Stimulated activated CD8-positive, alpha-beta memory T cell treated with anti-CD3 and anti-CD28 coated beads, Interleukin-15, amount 100 ng/mL, for 1 hour (primary cell): ENCODE results near the gene ZBTB7C.

Experiments used
- DNase-seq: peaks from one replicate; pipeline ENCODE4 v3.0.0-alpha.2; 2020; ENCODE audit warnings: low read depth

Gene ZBTB7C

GRCh38 chr18:48019557-48020325 lies 389.4 kb downstream of the ZBTB7C start:
- no peak for DNase-seq

- no peak for DNase-seq
These were observed 390.3 kb downstream of the ZBTB7C start for GRCh38 chr18:48018851-48019250.

- DNase-seq: no peak
These were observed 391.5 kb downstream of the ZBTB7C start for GRCh38 chr18:48017635-48018034.

- no peak for DNase-seq
These were observed 396.0 kb downstream of the ZBTB7C start for GRCh38 chr18:48013162-48013561.

- no peak for DNase-seq
These were observed 397.2 kb downstream of the ZBTB7C start for GRCh38 chr18:48011926-48012465.

- DNase-seq: no peak
These were observed 398.9 kb downstream of the ZBTB7C start for GRCh38 chr18:48010264-48010663.

- DNase-seq: no peak
These were observed 400.0 kb downstream of the ZBTB7C start for GRCh38 chr18:48009116-48009745.

GRCh38 chr18:48007955-48008701 lies 401.1 kb downstream of the ZBTB7C start:
- peak; percentile 11 for DNase-seq

- DNase-seq: no peak
These were observed 401.8 kb downstream of the ZBTB7C start for GRCh38 chr18:48007381-48007780.

- DNase-seq: no peak
These were observed 402.6 kb downstream of the ZBTB7C start for GRCh38 chr18:48006415-48007175.

- DNase-seq: no peak
These were observed 404.6 kb downstream of the ZBTB7C start for GRCh38 chr18:48004577-48004976.

GRCh38 chr18:48003426-48004349 lies 405.5 kb downstream of the ZBTB7C start:
- DNase-seq: no peak

- no peak for DNase-seq
These were observed 406.2 kb downstream of the ZBTB7C start for GRCh38 chr18:48002933-48003365.

GRCh38 chr18:48000701-48001100 lies 408.5 kb downstream of the ZBTB7C start:
- DNase-seq: no peak

GRCh38 chr18:47999801-48000248 lies 409.4 kb downstream of the ZBTB7C start:
- DNase-seq: no peak

- no peak for DNase-seq
These were observed 411.8 kb downstream of the ZBTB7C start for GRCh38 chr18:47997338-47997780.

- no peak for DNase-seq
These were observed 413.1 kb downstream of the ZBTB7C start for GRCh38 chr18:47996091-47996541.

GRCh38 chr18:47995654-47996053 lies 413.5 kb downstream of the ZBTB7C start:
- no peak for DNase-seq

- DNase-seq: no peak
These were observed 415.8 kb downstream of the ZBTB7C start for GRCh38 chr18:47993409-47993808.

GRCh38 chr18:47992976-47993375 lies 416.2 kb downstream of the ZBTB7C start:
- no peak for DNase-seq
